Astrocyte (in vitro differentiated cells and primary cell): ENCODE measurements around the gene IBA57. TPM values are rescaled to one million over a fixed set of nuclear protein-coding genes. Genes with fewer than 3 reads are reported as not detected.
A peak's percentile ranks its signal among the peaks of the same experiment; 100 is the strongest.

Experiments
- DNase-seq: peaks from one replicate; pipeline ENCODE4 v3.0.0-alpha.2; 2010; ENCODE audit warnings: low read depth
- FAIRE-seq: peaks from 2 replicates; lab custom pipeline; 2011; peaks lifted over from hg19 to GRCh38; lab: Jason Lieb, UNC
- H2AFZ ChIP-seq: 2 replicates; pipeline ENCODE4 v1.6.0; 2012; ENCODE audit warnings: low read depth, low read length, inconsistent platforms
- H3K27ac ChIP-seq: 2 replicates; pipeline ENCODE4 v1.5.1; 2011; ENCODE audit warnings: low read depth, low read length, inconsistent platforms
- H3K27me3 ChIP-seq: 2 replicates; pipeline ENCODE4 v1.6.0; 2011; ENCODE audit warnings: low read length, inconsistent platforms; ENCODE audit not compliant: insufficient read depth
- H3K36me3 ChIP-seq: 2 replicates; pipeline ENCODE4 v1.5.1; 2011; ENCODE audit warnings: low read length, inconsistent platforms; ENCODE audit not compliant: insufficient read depth
- H3K4me1 ChIP-seq: 2 replicates; pipeline ENCODE4 v1.5.1; 2011; ENCODE audit warnings: low read length, inconsistent platforms; ENCODE audit not compliant: insufficient read depth
- H3K4me2 ChIP-seq: 2 replicates; pipeline ENCODE4 v1.6.0; 2012; ENCODE audit warnings: low read length, inconsistent platforms
- H3K4me3 ChIP-seq: 2 replicates; pipeline ENCODE4 v1.5.1; 2011; ENCODE audit warnings: low read depth, mild to moderate bottlenecking, low read length, inconsistent platforms; ENCODE audit not compliant: insufficient read depth
- H3K79me2 ChIP-seq: 2 replicates; pipeline ENCODE4 v1.6.0; 2012; ENCODE audit warnings: mild to moderate bottlenecking, low read length, inconsistent platforms; ENCODE audit not compliant: insufficient read depth
- H3K9ac ChIP-seq: 2 replicates; pipeline ENCODE4 v1.6.0; 2012; ENCODE audit warnings: mild to moderate bottlenecking, low read length, inconsistent platforms
- H3K9me3 ChIP-seq: 2 replicates; pipeline ENCODE4 v1.5.1; 2012; ENCODE audit warnings: low read depth, mild to moderate bottlenecking, low read length, inconsistent platforms; ENCODE audit not compliant: insufficient read depth
- H4K20me1 ChIP-seq: 2 replicates; pipeline ENCODE4 v1.6.0; 2012; ENCODE audit warnings: low read length, inconsistent platforms; ENCODE audit not compliant: insufficient read depth
- H3K27ac Mint-ChIP-seq: one replicate; pipeline ENCODE4 v1.8.0; 2021; ENCODE audit warnings: mild to moderate bottlenecking, mixed read lengths; ENCODE audit not compliant: unreplicated experiment
- H3K27me3 Mint-ChIP-seq: one replicate; pipeline ENCODE4 v1.8.0; 2021; ENCODE audit warnings: low read depth, mixed read lengths; ENCODE audit not compliant: unreplicated experiment
- H3K36me3 Mint-ChIP-seq: one replicate; pipeline ENCODE4 v1.8.0; 2021; ENCODE audit warnings: low read depth, mixed read lengths; ENCODE audit not compliant: unreplicated experiment
- H3K4me1 Mint-ChIP-seq: one replicate; pipeline ENCODE4 v1.8.0; 2021; ENCODE audit warnings: low read depth, mixed read lengths; ENCODE audit not compliant: unreplicated experiment
- H3K4me3 Mint-ChIP-seq: one replicate; pipeline ENCODE4 v1.8.0; 2021; ENCODE audit warnings: mild to moderate bottlenecking, moderate library complexity, mixed read lengths; ENCODE audit not compliant: unreplicated experiment
- H3K9me3 Mint-ChIP-seq: one replicate; pipeline ENCODE4 v1.8.0; 2021; ENCODE audit warnings: mild to moderate bottlenecking, mixed read lengths; ENCODE audit not compliant: unreplicated experiment
- CTCF ChIP-seq: IDR thresholded peaks from 2 replicates; pipeline ENCODE4 v1.5.1; 2011; ENCODE audit warnings: low read depth, mild to moderate bottlenecking, inconsistent platforms, low read length, moderate library complexity; ENCODE audit not compliant: insufficient read depth
- EZH2 ChIP-seq: IDR thresholded peaks from 2 replicates; pipeline ENCODE4 v1.6.1; 2012; ENCODE audit warnings: mild to moderate bottlenecking, low read length, inconsistent platforms; ENCODE audit not compliant: insufficient read depth
- total RNA-seq: library from RNA; stranded (reverse); gene quantifications from 2 replicates; pipeline ENCODE4 v1.2.1, GENCODE V29; 2021

Gene IBA57
- total RNA-seq, 1 donor from 2014 or later = 4.9 TPM

DNA sequence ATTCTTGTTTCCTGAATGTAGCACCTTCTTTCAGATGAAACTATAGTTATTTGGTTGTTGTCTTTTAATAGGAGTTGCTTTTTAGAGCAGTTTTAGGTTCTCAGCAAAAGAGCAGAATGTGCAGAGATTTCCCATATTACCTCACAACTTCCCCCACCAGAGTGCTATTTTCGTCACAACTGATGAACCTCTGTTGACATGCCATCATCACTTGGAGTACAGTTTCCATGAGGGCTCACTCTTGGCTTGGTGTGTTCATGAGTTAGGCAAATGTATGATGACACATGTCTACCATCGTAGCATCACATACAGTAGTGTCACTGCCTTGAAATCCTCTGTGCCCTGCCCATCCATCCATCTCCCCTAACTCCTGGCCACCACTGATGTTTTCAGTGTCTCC is 3.7 kb downstream of the IBA57 start:
- H3K4me3 ChIP-seq = no peak overlapping the region
- no peak overlapping the region for H3K27ac ChIP-seq
- no peak for DNase-seq
- FAIRE-seq = no peak
- no peaks in the 10 kb centered on the region for H3K27me3 ChIP-seq
- no peak for TF ChIP-seq EZH2
- TF ChIP-seq CTCF = no peak
- Mint-ChIP-seq H3K4me1 (peaks cover 10% of the 10 kb centered on the region), H3K27ac (peak overlapping the region; percentile 18), H3K27me3 (no peaks in the 10 kb centered on the region), H3K4me3 (no peak overlapping the region), H3K36me3 (peaks cover 8% of the 10 kb centered on the region), H3K9me3 (peaks cover 2% of the 10 kb centered on the region)
- no peaks in the 10 kb centered on the region for H3K36me3 ChIP-seq
- no peak overlapping the region for H3K9ac ChIP-seq
- peaks cover 15% of the 10 kb centered on the region for H4K20me1 ChIP-seq
- H3K79me2 ChIP-seq = peaks cover 54% of the 10 kb centered on the region
- H3K4me2 ChIP-seq = no peak overlapping the region
- H3K9me3 ChIP-seq = no peaks in the 10 kb centered on the region
- peaks cover 11% of the 10 kb centered on the region for H3K4me1 ChIP-seq
- H2AFZ ChIP-seq = no peak overlapping the region

- no peaks in the 10 kb centered on the region for H3K27me3 Mint-ChIP-seq
- Histone ChIP-seq H3K36me3 (no peaks in the 10 kb centered on the region), H3K4me1 (peaks cover 8% of the 10 kb centered on the region), H2AFZ (no peak overlapping the region), H3K79me2 (peaks cover 63% of the 10 kb centered on the region), H3K9me3 (no peaks in the 10 kb centered on the region), H3K9ac (no peak overlapping the region), H3K27ac (no peak overlapping the region), H4K20me1 (peaks cover 25% of the 10 kb centered on the region), H3K4me3 (no peak overlapping the region), H3K27me3 (no peaks in the 10 kb centered on the region), H3K4me2 (no peak overlapping the region)
- TF ChIP-seq EZH2 = no peak
- TF ChIP-seq CTCF = no peak
- no peak overlapping the region for H3K27ac Mint-ChIP-seq
- no peak overlapping the region for H3K4me3 Mint-ChIP-seq
- H3K4me1 Mint-ChIP-seq = peaks cover 10% of the 10 kb centered on the region
- peaks cover 8% of the 10 kb centered on the region for H3K36me3 Mint-ChIP-seq
- peaks cover 2% of the 10 kb centered on the region for H3K9me3 Mint-ChIP-seq
- DNase-seq (no peak), FAIRE-seq (no peak)
Observed at GRCh38 chr1:228170666-228171065, 5.1 kb downstream of the IBA57 start.

GRCh38 chr1:228171221-228171891 is 5.8 kb downstream of the IBA57 start:
- Mint-ChIP-seq H3K4me1 (peaks cover 10% of the 10 kb centered on the region), H3K27me3 (no peaks in the 10 kb centered on the region), H3K36me3 (peaks cover 8% of the 10 kb centered on the region), H3K9me3 (peaks cover 2% of the 10 kb centered on the region), H3K4me3 (peak overlapping the region; percentile 50), H3K27ac (peak overlapping the region; percentile 62)
- Histone ChIP-seq H3K36me3 (no peaks in the 10 kb centered on the region), H3K4me3 (no peak overlapping the region), H3K4me2 (no peak overlapping the region), H3K27ac (no peak overlapping the region), H3K79me2 (peaks cover 61% of the 10 kb centered on the region), H2AFZ (no peak overlapping the region), H3K4me1 (peaks cover 6% of the 10 kb centered on the region), H4K20me1 (peaks cover 25% of the 10 kb centered on the region), H3K9me3 (no peaks in the 10 kb centered on the region), H3K9ac (no peak overlapping the region), H3K27me3 (no peaks in the 10 kb centered on the region)
- DNase-seq (no peak), FAIRE-seq (no peak)
- TF ChIP-seq EZH2 (no peak), CTCF (no peak)
